Tibial nerve (tissue), 4 donors: ENCODE results near the gene CAMK2G. TPM values are rescaled to one million over a fixed set of nuclear protein-coding genes. Genes with fewer than 3 reads are reported as not detected.

ENCODE experiments used
- DNase-seq, 2 donors: peaks; one replicate each; pipeline ENCODE4 v3.0.0-alpha.2; 2019; ENCODE audit warnings: low spot score in 2 of 2
- H3K27ac ChIP-seq, 4 donors: fragments of 200-600 bp; sonication (generic) in 3 of 4; one replicate each; pipeline ENCODE4 v1.5.1; 2017 to 2019; ENCODE audit warnings: mild to moderate bottlenecking in 1 of 4
- H3K27me3 ChIP-seq, 2 donors: fragments of 200-600 bp; sonication (generic) in 1 of 2; one replicate each; pipeline versions ENCODE4 v1.5.1 to v1.6.0; 2017 to 2019
- H3K36me3 ChIP-seq, 3 donors: fragments of 200-600 bp; sonication (generic); one replicate each; pipeline ENCODE4 v1.5.1; 2018 to 2019
- H3K4me1 ChIP-seq, 4 donors: fragments of 200-600 bp; sonication (generic) in 3 of 4; one replicate each; pipeline ENCODE4 v1.5.1; 2017 to 2019
- H3K4me3 ChIP-seq, 4 donors: fragments of 200-600 bp; sonication (generic) in 3 of 4; one replicate each; pipeline ENCODE4 v1.5.1; 2017 to 2019; ENCODE audit warnings: mild to moderate bottlenecking in 1 of 4, moderate library complexity in 1 of 4
- H3K9me3 ChIP-seq, 4 donors: fragments of 200-600 bp; sonication (generic) in 3 of 4; one replicate each; pipeline ENCODE4 v1.5.1; 2017 to 2019
- CTCF ChIP-seq, 5 experiments: fragments of 200-600 bp in 3 of 5; fragments of 450-650 bp in 2 of 5; sonication (generic) in 3 of 5; IDR thresholded peaks; one replicate each; pipeline ENCODE4 v1.5.1; 2016 to 2019; ENCODE audit warnings: antibody characterized with exemption in 5 of 5, mild to moderate bottlenecking in 3 of 5, moderate library complexity in 2 of 5
- EP300 ChIP-seq, 2 donors: sonication (generic); formaldehyde crosslinking; IDR thresholded peaks; one replicate each; pipeline ENCODE4 v1.6.1; 2017; ENCODE audit warnings: antibody characterized with exemption in 2 of 2, mild to moderate bottlenecking in 1 of 2
- POLR2A ChIP-seq, 2 donors: fragments of 450-650 bp; IDR thresholded peaks; one replicate each; pipeline ENCODE4 v1.6.1; 2017; ENCODE audit warnings: antibody characterized with exemption in 2 of 2, mild to moderate bottlenecking in 2 of 2, moderate library complexity in 2 of 2
- WGBS, 2 donors: methylation state at CpG; one replicate each; pipeline ENCODE4 v1.1.5; 2018; 5-methylcytosine and 5-hydroxymethylcytosine counted together
- total RNA-seq, 4 donors: library from RNA; depleted of rRNA; stranded (reverse); fragments of >200 nt; gene quantifications; one replicate each; pipeline ENCODE4 v1.1.0, GENCODE V29; 2016

Gene CAMK2G
- total RNA-seq, 4 donors from 2014 or later: 26.4 to 43.5 (median 35.1) TPM

- TF ChIP-seq CTCF (IDR thresholded peaks at IDR 0.05) (no peak), EP300 (IDR thresholded peaks at IDR 0.05) (peak in 1 of 2 donors; percentile 0)
- Histone ChIP-seq H3K4me1 (peaks cover 0 to 38% (median 14%) of the 10 kb centered on the region in 4 donors), H3K9me3 (no peaks in the 10 kb centered on the region), H3K27ac (peak overlapping the region in 3 of 4 donors; percentile 33 to 83 (median 79)), H3K27me3 (no peaks in the 10 kb centered on the region), H3K4me3 (peak overlapping the region; percentile 50 to 97 (median 85)), H3K36me3 (peaks cover 0 to 16% (median 0%) of the 10 kb centered on the region in 3 donors)
- DNase-seq: no peak
- 39 to 51% methylated on average over 3 of the region's 3 CpGs for WGBS, 2 donors
Observed at GRCh38 chr10:73875139-73875475, 752 bp upstream of the CAMK2G start.

DNA sequence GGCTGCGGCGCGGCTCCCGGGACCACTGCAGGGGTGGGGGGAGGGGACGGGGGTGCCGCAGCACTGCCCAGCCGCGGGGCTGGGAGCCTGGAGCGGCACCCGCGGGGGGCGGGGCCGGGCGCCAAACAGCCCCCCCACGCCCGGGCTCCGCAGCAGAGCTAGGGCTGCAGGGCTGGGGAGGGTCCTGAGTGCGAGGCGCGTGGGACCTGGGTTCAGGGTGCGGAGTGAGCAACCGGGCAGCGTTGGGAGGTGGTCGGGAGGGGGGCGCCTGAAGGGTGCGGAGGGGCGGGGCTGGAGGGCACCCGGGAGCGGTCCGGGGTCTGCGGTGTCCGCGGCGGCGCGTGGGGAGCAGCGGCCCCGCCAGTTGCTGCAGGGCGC is 528 bp downstream of the CAMK2G start:
- WGBS, 2 donors: 0% methylated on average over 10 of the region's 39 CpGs; no CpG with 5 or more reads in 1 of the 2 donors
- Histone ChIP-seq H3K36me3 (peaks cover 0 to 27% (median 0%) of the 10 kb centered on the region in 3 donors), H3K4me1 (peaks cover 0 to 32% (median 11%) of the 10 kb centered on the region in 4 donors), H3K27ac (peak overlapping the region; percentile 36 to 77 (median 54)), H3K27me3 (no peaks in the 10 kb centered on the region), H3K4me3 (peak overlapping the region; percentile 55 to 97 (median 85)), H3K9me3 (no peaks in the 10 kb centered on the region)
- DNase-seq: no peak
- TF ChIP-seq EP300 (IDR thresholded peaks at IDR 0.05) (no peak), POLR2A (IDR thresholded peaks at IDR 0.05) (no peak), CTCF (IDR thresholded peaks at IDR 0.05) (no peak)

DNA sequence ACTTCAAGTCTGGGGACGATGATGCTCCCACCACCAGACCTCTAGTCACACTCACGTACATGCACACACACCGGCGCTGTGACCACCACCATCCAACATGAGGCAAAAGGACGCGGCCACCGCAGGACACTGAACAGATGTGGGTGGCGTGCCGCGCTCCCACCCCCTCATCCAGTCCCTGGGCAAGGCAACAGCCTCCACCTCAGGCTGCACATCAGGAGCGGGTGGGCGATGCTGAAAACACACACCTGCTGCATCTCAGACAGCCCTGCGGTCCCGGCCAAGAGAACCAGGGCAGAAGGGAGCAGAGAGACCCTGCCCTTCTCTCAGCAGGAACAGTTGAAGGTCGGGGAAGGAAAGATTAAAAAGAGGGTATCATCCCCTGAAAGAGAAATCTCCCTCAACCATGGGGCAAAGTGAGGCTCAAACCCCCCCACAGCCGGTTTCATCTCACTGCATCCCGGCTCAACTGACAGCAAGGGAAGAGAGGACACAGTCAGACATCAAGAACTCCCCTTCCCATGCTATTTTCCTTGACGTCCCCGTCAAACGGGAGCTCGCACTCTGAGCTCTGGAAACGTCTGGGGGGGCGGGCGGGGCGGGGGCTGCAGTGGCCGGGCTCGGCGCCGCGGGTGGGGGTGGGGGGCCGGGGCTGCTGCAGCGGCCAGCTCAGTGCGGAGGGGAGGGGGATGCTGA is 1.1 kb downstream of the CAMK2G start:
- H3K4me1 ChIP-seq: peaks cover 0 to 36% (median 11%) of the 10 kb centered on the region in 4 donors
- WGBS, 2 donors: 44 to 55% methylated on average over 14 to 24 of the region's 33 CpGs
- peak overlapping the region in 3 of 4 donors; percentile 55 to 77 (median 59) for H3K27ac ChIP-seq

DNA sequence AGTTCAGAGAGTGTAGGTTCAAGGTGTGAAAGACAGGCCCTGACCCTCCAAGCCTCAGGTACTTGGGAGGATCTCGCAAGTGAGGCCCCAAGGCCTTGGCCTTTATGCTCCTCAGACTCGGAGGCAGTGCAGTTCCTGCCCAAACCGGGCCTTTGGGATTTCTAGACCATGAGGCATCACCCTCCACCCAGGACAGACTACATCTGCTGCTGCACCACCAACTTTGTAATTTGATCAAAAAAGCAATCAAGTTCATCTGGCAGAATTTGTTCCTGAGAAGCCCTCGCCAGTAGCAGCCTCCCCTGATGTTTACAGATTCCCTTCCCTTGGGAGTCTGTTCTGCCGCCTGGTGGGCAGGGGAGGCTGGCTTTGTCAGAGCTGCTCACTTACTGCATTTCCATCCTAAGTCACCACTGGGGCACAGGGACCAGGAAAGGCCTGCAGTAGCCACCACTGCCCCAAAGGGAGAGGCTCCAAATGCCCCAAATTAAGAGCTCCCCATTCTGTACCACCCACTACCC is 2.1 kb downstream of the CAMK2G start:
- 68 to 82% methylated on average over 4 to 5 of the region's 5 CpGs for WGBS, 2 donors
- peaks cover 0 to 46% (median 17%) of the 10 kb centered on the region in 4 donors for H3K4me1 ChIP-seq
- H3K4me3 ChIP-seq: no peak overlapping the region

More for the DNA sequence above, 1.1 kb downstream of the CAMK2G start:
- Histone ChIP-seq H3K27me3 (no peaks in the 10 kb centered on the region), H3K36me3 (peaks cover 0 to 33% (median 0%) of the 10 kb centered on the region in 3 donors), H3K9me3 (no peaks in the 10 kb centered on the region), H3K4me3 (peak overlapping the region; percentile 55 to 97 (median 85))
- no peak for DNase-seq
- TF ChIP-seq POLR2A (IDR thresholded peaks at IDR 0.05) (no peak), CTCF (IDR thresholded peaks at IDR 0.05) (no peak)

More for the DNA sequence above, 2.1 kb downstream of the CAMK2G start:
- H3K27ac ChIP-seq: peak overlapping the region in 2 of 4 donors; percentile 26 to 35
- no peaks in the 10 kb centered on the region for H3K9me3 ChIP-seq
- H3K36me3 ChIP-seq: peaks cover 0 to 37% (median 0%) of the 10 kb centered on the region in 3 donors
- no peak for DNase-seq
- no peak for TF ChIP-seq CTCF (IDR thresholded peaks at IDR 0.05)
- no peak for TF ChIP-seq EP300 (IDR thresholded peaks at IDR 0.05)
- no peak for TF ChIP-seq POLR2A (IDR thresholded peaks at IDR 0.05)
- H3K27me3 ChIP-seq: no peaks in the 10 kb centered on the region
